ENCODE data around the gene WDR48. TPM values are rescaled to one million over a fixed set of nuclear protein-coding genes. Genes with fewer than 3 reads are reported as not detected.

The WDR48 gene
- total and polyA plus RNA-seq, 9 of the 15 experiments (the other 6 are each of a cell fraction or from before 2014, with no cell fraction given) = 26.6 to 70.6 (median 48.0) TPM

- DNase-seq (ENCODE audit: extremely low read depth in 1 of 4, low spot score in 3 of 4) (no peak), FAIRE-seq (no peak), ATAC-seq (no peak)
- no peaks in the 10 kb centered on the region for H3K79me2 ChIP-seq (ENCODE audit: control insufficient read depth, insufficient read depth, low read length)
- CTCF ChIA-PET (ENCODE audit: low intra/inter-chr PET ratio) = no interaction called here
- H3K4me3 ChIP-seq = no peak overlapping the region
- no peaks in the 10 kb centered on the region for H3K36me3 ChIP-seq (ENCODE audit: control insufficient read depth, insufficient read depth, low read length)
- H3K27ac ChIP-seq (ENCODE audit: extremely low read depth, low read depth, low read length) = no peak overlapping the region
- POLR2A ChIA-PET = interaction anchor here (0.5 to 2.2 kb wide), 4 partner anchors 28 to 171 kb away, joined by 3 to 5 read pairs (median 3); no protein-coding TSS in a partner anchor
- no peak overlapping the region for H3K4me2 ChIP-seq (ENCODE audit: insufficient read depth, low read length)
- intact Hi-C loops (cut with micrococcal nuclease) (no loop called here), in situ Hi-C loops (cut with MboI) (loop anchor here (10.0 kb wide), 1 partner anchor 263 kb away; the partner anchor contains the start of gene SLC25A38)
- no peaks in the 10 kb centered on the region; a peak in 1 of 5 replicates for H3K4me1 ChIP-seq (replicated peaks in 1 of 2; ENCODE audit: control insufficient read depth in 2 of 2, insufficient read depth in 2 of 2, low read length in 2 of 2)
- no peak overlapping the region for H3K9ac ChIP-seq (ENCODE audit: insufficient read depth in 1 of 2, low read depth in 2 of 2, low read length in 2 of 2)
- BruUV-seq (replicated peaks) = no TSS peak
- no peaks in the 10 kb centered on the region for H3K27me3 ChIP-seq (ENCODE audit: control insufficient read depth in 2 of 2, insufficient read depth in 2 of 2, low read length in 2 of 2)
- 34% methylated on average over 2 of the region's 2 CpGs for WGBS (ENCODE audit: insufficient coverage, low coverage, missing lambda C conversion rate)
- H2AFZ ChIP-seq (ENCODE audit: low read depth, low read length) = no peak overlapping the region
- no peaks in the 10 kb centered on the region for H3K9me3 ChIP-seq (replicated peaks; ENCODE audit: control insufficient read depth, insufficient read depth, low read depth, low read length)
- H4K20me1 ChIP-seq (replicated peaks; ENCODE audit: control insufficient read depth, insufficient read depth, low read length) = no peaks in the 10 kb centered on the region
- no peaks in the 10 kb centered on the region for H3K9me1 ChIP-seq (ENCODE audit: control insufficient read depth, insufficient read depth, low read length)
- TF ChIP-seq ZKSCAN8 (CRISPR knock-in tag; IDR thresholded peaks at IDR 0.05) (no peak), U2AF1 (optimal IDR thresholded peaks at IDR 0.05; ENCODE audit: low read depth, low read length) (no peak), SOX6 (IDR thresholded peaks at IDR 0.05) (no peak), RCOR1 (IDR thresholded peaks at IDR 0.05; ENCODE audit: borderline replicate concordance in 1 of 2, low read depth in 2 of 2, low read length in 2 of 2) (no peak)
- TF ChIP-seq, protein P1, sequence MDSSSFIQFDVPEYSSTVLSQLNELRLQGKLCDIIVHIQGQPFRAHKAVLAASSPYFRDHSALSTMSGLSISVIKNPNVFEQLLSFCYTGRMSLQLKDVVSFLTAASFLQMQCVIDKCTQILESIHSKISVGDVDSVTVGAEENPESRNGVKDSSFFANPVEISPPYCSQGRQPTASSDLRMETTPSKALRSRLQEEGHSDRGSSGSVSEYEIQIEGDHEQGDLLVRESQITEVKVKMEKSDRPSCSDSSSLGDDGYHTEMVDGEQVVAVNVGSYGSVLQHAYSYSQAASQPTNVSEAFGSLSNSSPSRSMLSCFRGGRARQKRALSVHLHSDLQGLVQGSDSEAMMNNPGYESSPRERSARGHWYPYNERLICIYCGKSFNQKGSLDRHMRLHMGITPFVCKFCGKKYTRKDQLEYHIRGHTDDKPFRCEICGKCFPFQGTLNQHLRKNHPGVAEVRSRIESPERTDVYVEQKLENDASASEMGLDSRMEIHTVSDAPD (CRISPR knock-in tag; IDR thresholded peaks at IDR 0.05) = no peak
Measured at GRCh38 chr3:39121621-39122020, 69.8 kb downstream of the WDR48 start.
